Regular cardiac myocyte (primary cell): ENCODE data around the gene FAM237B. TPM values are rescaled to one million over a fixed set of nuclear protein-coding genes. Genes with fewer than 3 reads are reported as not detected.

Experiments
- total RNA-seq: library from RNA; depleted of rRNA; stranded (reverse); fragments of >200 nt; gene quantifications from 2 replicates; pipeline ENCODE4 v1.2.3, GENCODE V29; 2014

The FAM237B gene
- under 0.01 TPM in 1 of 2 replicates, not detected in the other for total RNA-seq

GRCh38 chr7:90320801-90321494 lies at the start of gene FAM237B:
Gene FAM237B (minus strand): TSS chr7:90321304. CDS start chr7:90319748, 1,556 bp downstream.

GRCh38 chr7:90346336-90347125 lies 25.4 kb upstream of the FAM237B start, which contains the start of gene GTPBP10:
Gene GTPBP10 (plus strand): TSS chr7:90346716. CDS start chr7:90346742, 26 bp downstream.

Other genes starting within 250 kb of the FAM237B start
- gene STEAP1, start 166.8 kb downstream of the FAM237B start, total RNA-seq = 32.2 and 64.8 TPM in 2 replicates
- 9.2 and 36.9 TPM in 2 replicates for gene STEAP2, start 109.6 kb downstream of the FAM237B start, total RNA-seq
- gene CFAP69, start 76.1 kb downstream of the FAM237B start, total RNA-seq = 1.2 and 9.0 TPM in 2 replicates
- 12.7 and 14.8 TPM in 2 replicates for gene GTPBP10, start 25.4 kb upstream of the FAM237B start, total RNA-seq
- 34.1 and 62.6 TPM in 2 replicates for gene CLDN12, start 82.2 kb upstream of the FAM237B start, total RNA-seq
- gene PTTG1IP2, start 148.3 kb upstream of the FAM237B start, total RNA-seq = not detected in 2 replicates